Esophagus squamous epithelium (tissue), 4 donors: ENCODE data around the gene GATA2.

Experiments
- POLR2A ChIP-seq, 4 donors: fragments of 450-650 bp; IDR thresholded peaks; one replicate each; pipeline ENCODE4 v1.6.1; 2017; ENCODE audit warnings: antibody characterized with exemption in 4 of 4, mild to moderate bottlenecking in 4 of 4, moderate library complexity in 3 of 4
- TF ChIP-seq, protein P1 (sequence below), 6 experiments: fragments of 450-650 bp in 4 of 6; fragments of 200-600 bp in 2 of 6; sonication (generic) in 2 of 6; IDR thresholded peaks; one replicate each; pipeline ENCODE4 v1.5.1; 2016 to 2019; ENCODE audit warnings: antibody characterized with exemption in 6 of 6, mild to moderate bottlenecking in 4 of 6, moderate library complexity in 4 of 6

GRCh38 chr3:128433837-128434165, 59.2 kb downstream of the GATA2 start:
- TF ChIP-seq, protein P1, sequence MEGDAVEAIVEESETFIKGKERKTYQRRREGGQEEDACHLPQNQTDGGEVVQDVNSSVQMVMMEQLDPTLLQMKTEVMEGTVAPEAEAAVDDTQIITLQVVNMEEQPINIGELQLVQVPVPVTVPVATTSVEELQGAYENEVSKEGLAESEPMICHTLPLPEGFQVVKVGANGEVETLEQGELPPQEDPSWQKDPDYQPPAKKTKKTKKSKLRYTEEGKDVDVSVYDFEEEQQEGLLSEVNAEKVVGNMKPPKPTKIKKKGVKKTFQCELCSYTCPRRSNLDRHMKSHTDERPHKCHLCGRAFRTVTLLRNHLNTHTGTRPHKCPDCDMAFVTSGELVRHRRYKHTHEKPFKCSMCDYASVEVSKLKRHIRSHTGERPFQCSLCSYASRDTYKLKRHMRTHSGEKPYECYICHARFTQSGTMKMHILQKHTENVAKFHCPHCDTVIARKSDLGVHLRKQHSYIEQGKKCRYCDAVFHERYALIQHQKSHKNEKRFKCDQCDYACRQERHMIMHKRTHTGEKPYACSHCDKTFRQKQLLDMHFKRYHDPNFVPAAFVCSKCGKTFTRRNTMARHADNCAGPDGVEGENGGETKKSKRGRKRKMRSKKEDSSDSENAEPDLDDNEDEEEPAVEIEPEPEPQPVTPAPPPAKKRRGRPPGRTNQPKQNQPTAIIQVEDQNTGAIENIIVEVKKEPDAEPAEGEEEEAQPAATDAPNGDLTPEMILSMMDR (IDR thresholded peaks at IDR 0.05), result no peak
- no peak for TF ChIP-seq POLR2A (IDR thresholded peaks at IDR 0.05)
